Neural cell (in vitro differentiated cells): ENCODE data around the gene COL4A2. TPM values are rescaled to one million over a fixed set of nuclear protein-coding genes. Genes with fewer than 3 reads are reported as not detected.

ENCODE experiments used
- H2AFZ ChIP-seq: fragments of 200-600, 300-800 bp; sonication (generic), shearing (Covaris generic); 2 replicates; pipeline ENCODE4 v1.6.0; 2014; ENCODE audit warnings: low read depth, mild to moderate bottlenecking, antibody characterized with exemption, low read length, moderate library complexity
- H3F3A ChIP-seq: fragments of 200-600 bp; shearing (Covaris generic); 2 replicates; pipeline ENCODE4 v1.6.1; 2016; ENCODE audit warnings: mild to moderate bottlenecking, moderate library complexity, mixed read lengths, antibody characterized with exemption, low read length; ENCODE audit not compliant: insufficient read depth, poor library complexity, severe bottlenecking
- H3K27ac ChIP-seq: fragments of 200-600, 300-800 bp; sonication (generic), shearing (Covaris generic); 2 replicates; pipeline ENCODE4 v1.5.1; 2014; ENCODE audit warnings: mild to moderate bottlenecking, low read length, moderate library complexity
- H3K27me3 ChIP-seq: fragments of 300-800, 200-600 bp; sonication (generic), shearing (Covaris generic); 2 replicates; pipeline ENCODE4 v1.6.0; 2014; ENCODE audit warnings: mild to moderate bottlenecking, low read depth, low read length, moderate library complexity; ENCODE audit not compliant: insufficient read depth
- H3K36me3 ChIP-seq: fragments of 300-800, 200-600 bp; sonication (generic), shearing (Covaris generic); 2 replicates; pipeline ENCODE4 v1.5.1; 2014; ENCODE audit warnings: mild to moderate bottlenecking, antibody characterized with exemption, low read length, moderate library complexity; ENCODE audit not compliant: insufficient read depth
- H3K4me2 ChIP-seq: fragments of 300-800, 200-600 bp; sonication (generic), shearing (Covaris generic); 2 replicates; pipeline ENCODE4 v1.6.0; 2014; ENCODE audit warnings: mild to moderate bottlenecking, low read length
- H3K4me3 ChIP-seq: fragments of 300-800, 200-600 bp; sonication (generic), shearing (Covaris generic); 2 replicates; pipeline ENCODE4 v1.5.1; 2014; ENCODE audit warnings: mild to moderate bottlenecking, low read length, moderate library complexity
- H3K79me2 ChIP-seq: fragments of 200-600 bp; shearing (Covaris generic); replicated peaks from 2 replicates; pipeline ENCODE4 v1.6.0; 2014; ENCODE audit warnings: mild to moderate bottlenecking, low read length, moderate library complexity; ENCODE audit not compliant: insufficient read depth
- H3K9ac ChIP-seq: fragments of 300-800, 200-600 bp; sonication (generic), shearing (Covaris generic); 2 replicates; pipeline ENCODE4 v1.6.1; 2016; ENCODE audit warnings: mild to moderate bottlenecking, low read length, mixed read lengths
- H3K9me2 ChIP-seq: fragments of 200-600 bp; shearing (Covaris generic); 2 replicates; pipeline ENCODE4 v1.6.1; 2016; ENCODE audit warnings: mild to moderate bottlenecking, low read length, mixed read lengths; ENCODE audit not compliant: insufficient read depth
- H3K9me3 ChIP-seq: fragments of 200-600, 300-800 bp; sonication (generic), shearing (Covaris generic); 2 replicates; pipeline ENCODE4 v1.6.1; 2016; ENCODE audit warnings: mild to moderate bottlenecking, mixed run types, low read length, moderate library complexity, mixed read lengths
- H4K20me1 ChIP-seq: fragments of 200-600 bp; shearing (Covaris generic); 2 replicates; pipeline ENCODE4 v1.6.1; 2016; ENCODE audit warnings: mild to moderate bottlenecking, mixed run types; ENCODE audit not compliant: insufficient read depth
- EP300 ChIP-seq: fragments of 450-650 bp; conservative IDR thresholded peaks from 2 replicates; pipeline ENCODE4 v1.6.1; 2014; ENCODE audit warnings: antibody characterized with exemption, mild to moderate bottlenecking, moderate library complexity; ENCODE audit not compliant: poor library complexity, severe bottlenecking
- EZH2 ChIP-seq: fragments of 200-600, 300-800 bp; shearing (Covaris generic), sonication (generic); IDR thresholded peaks from 2 replicates; pipeline ENCODE4 v1.6.1; 2014; ENCODE audit warnings: antibody characterized with exemption, low read length, borderline replicate concordance, mild to moderate bottlenecking; ENCODE audit not compliant: insufficient read depth, poor library complexity, severe bottlenecking
- MXI1 ChIP-seq: fragments of 450-650 bp; conservative IDR thresholded peaks from 2 replicates; pipeline ENCODE4 v1.6.1; 2014; ENCODE audit warnings: antibody characterized with exemption, mild to moderate bottlenecking; ENCODE audit not compliant: poor library complexity, severe bottlenecking
- POLR2AphosphoS5 ChIP-seq: IDR thresholded peaks from 2 replicates; pipeline ENCODE4 v1.6.1; 2012
- RAD21 ChIP-seq: fragments of 450-650 bp; conservative IDR thresholded peaks from 2 replicates; pipeline ENCODE4 v1.6.1; 2014; ENCODE audit warnings: antibody characterized with exemption, mild to moderate bottlenecking, moderate library complexity
- REST ChIP-seq: IDR thresholded peaks from 2 replicates; pipeline ENCODE4 v1.6.1; 2012; ENCODE audit warnings: borderline replicate concordance
- SMC3 ChIP-seq: fragments of 450-650 bp; conservative IDR thresholded peaks from 2 replicates; pipeline ENCODE4 v1.6.1; 2014; ENCODE audit warnings: antibody characterized with exemption, mild to moderate bottlenecking, moderate library complexity; ENCODE audit not compliant: poor library complexity
- TAF1 ChIP-seq: IDR thresholded peaks from 2 replicates; pipeline ENCODE4 v1.6.1; 2012; ENCODE audit warnings: low read depth
- polyA plus RNA-seq: library from polyadenylated mRNA; depleted of rRNA; stranded (reverse); fragments of >200 nt; gene quantifications from 2 replicates; pipeline ENCODE4 v1.2.3, GENCODE V29; 2014
- TF ChIP-seq, protein P1 (sequence below): fragments of 450-650 bp; IDR thresholded peaks from 2 replicates; pipeline ENCODE4 v1.5.1; 2014; ENCODE audit warnings: antibody characterized with exemption, mild to moderate bottlenecking, moderate library complexity; ENCODE audit not compliant: poor library complexity, severe bottlenecking

COL4A2 gene
- polyA plus RNA-seq, 1 donor from 2014 or later = 30.8 TPM

GRCh38 chr13:110337247-110337646 is 30.2 kb downstream of the COL4A2 start:
- no peak overlapping the region for H3K9ac ChIP-seq
- no peaks in the 10 kb centered on the region for H3K9me2 ChIP-seq
- H3K27me3 ChIP-seq = no peaks in the 10 kb centered on the region
- H3K4me2 ChIP-seq = no peak overlapping the region
- no peaks in the 10 kb centered on the region for H3K79me2 ChIP-seq
- no peak overlapping the region for H3K27ac ChIP-seq
- TF ChIP-seq EZH2 (no peak), EP300 (no peak), SMC3 (no peak), POLR2AphosphoS5 (no peak), TAF1 (no peak), RAD21 (no peak), MXI1 (no peak), REST (no peak)
- TF ChIP-seq, protein P1, sequence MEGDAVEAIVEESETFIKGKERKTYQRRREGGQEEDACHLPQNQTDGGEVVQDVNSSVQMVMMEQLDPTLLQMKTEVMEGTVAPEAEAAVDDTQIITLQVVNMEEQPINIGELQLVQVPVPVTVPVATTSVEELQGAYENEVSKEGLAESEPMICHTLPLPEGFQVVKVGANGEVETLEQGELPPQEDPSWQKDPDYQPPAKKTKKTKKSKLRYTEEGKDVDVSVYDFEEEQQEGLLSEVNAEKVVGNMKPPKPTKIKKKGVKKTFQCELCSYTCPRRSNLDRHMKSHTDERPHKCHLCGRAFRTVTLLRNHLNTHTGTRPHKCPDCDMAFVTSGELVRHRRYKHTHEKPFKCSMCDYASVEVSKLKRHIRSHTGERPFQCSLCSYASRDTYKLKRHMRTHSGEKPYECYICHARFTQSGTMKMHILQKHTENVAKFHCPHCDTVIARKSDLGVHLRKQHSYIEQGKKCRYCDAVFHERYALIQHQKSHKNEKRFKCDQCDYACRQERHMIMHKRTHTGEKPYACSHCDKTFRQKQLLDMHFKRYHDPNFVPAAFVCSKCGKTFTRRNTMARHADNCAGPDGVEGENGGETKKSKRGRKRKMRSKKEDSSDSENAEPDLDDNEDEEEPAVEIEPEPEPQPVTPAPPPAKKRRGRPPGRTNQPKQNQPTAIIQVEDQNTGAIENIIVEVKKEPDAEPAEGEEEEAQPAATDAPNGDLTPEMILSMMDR = no peak
- no peak overlapping the region for H2AFZ ChIP-seq
- H3K4me3 ChIP-seq = no peak overlapping the region
- no peaks in the 10 kb centered on the region for H3F3A ChIP-seq
- no peaks in the 10 kb centered on the region for H4K20me1 ChIP-seq
- H3K9me3 ChIP-seq = no peaks in the 10 kb centered on the region
- H3K36me3 ChIP-seq = no peaks in the 10 kb centered on the region

DNA sequence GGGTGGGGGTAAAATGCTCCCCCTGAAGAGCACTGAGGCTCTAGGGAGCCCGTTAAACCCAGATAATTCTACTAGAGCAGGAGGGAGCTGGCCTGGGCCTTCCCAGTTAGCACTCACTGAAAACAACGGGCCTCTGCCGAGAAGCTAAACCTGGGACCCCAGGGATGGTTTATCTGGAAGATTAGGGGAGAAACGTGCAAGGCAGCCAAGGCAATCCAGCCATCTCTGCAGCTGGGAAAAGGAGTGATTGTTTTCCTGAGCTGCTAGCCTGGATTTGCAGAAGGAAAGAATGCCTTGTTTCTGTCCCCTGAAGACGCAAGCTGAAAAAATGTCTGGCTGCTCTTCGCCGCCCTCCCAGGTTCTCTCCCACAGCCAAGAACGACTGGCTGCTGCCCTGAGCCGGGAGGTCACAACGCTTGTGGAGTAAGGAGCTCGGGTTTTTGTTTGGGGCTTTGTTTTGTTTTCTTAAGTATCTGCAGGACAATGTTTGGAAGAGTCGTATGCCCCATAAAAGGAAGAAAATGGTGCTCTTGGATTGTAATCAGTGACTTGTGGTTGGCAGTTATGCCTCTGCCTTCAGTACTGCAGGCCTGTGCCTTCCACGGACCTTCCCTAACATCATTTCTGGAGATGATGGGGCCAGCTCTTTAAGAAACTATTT is 31.5 kb downstream of the COL4A2 start:
- no peaks in the 10 kb centered on the region for H3K27me3 ChIP-seq
- H3K4me3 ChIP-seq = no peak overlapping the region
- TF ChIP-seq RAD21 (no peak), REST (no peak), POLR2AphosphoS5 (no peak), MXI1 (no peak), EP300 (no peak), SMC3 (no peak), TAF1 (no peak)
- TF ChIP-seq, protein P1 = no peak
- no peaks in the 10 kb centered on the region for H3F3A ChIP-seq
- no peaks in the 10 kb centered on the region for H4K20me1 ChIP-seq
- H3K9ac ChIP-seq = no peak overlapping the region
- no peaks in the 10 kb centered on the region for H3K79me2 ChIP-seq
- no peaks in the 10 kb centered on the region for H3K9me3 ChIP-seq
- no peak overlapping the region for H2AFZ ChIP-seq
- no peak overlapping the region for H3K4me2 ChIP-seq
- H3K27ac ChIP-seq = no peak overlapping the region
- H3K36me3 ChIP-seq = no peaks in the 10 kb centered on the region
- H3K9me2 ChIP-seq = no peaks in the 10 kb centered on the region
